ENCODE results near the gene INSYN1. TPM values are rescaled to one million over a fixed set of nuclear protein-coding genes. Genes with fewer than 3 reads are reported as not detected.

Gene INSYN1
- total RNA-seq, 2 donors from 2014 or later, result 1.3 to 3.6 TPM

GRCh38 chr15:73782344-73782959, 29.3 kb upstream of the INSYN1 start:
- H3K27ac ChIP-seq, result no peak overlapping the region
- WGBS, 2 donors, result 87 to 92% methylated on average over 3 of the region's 3 CpGs
- H3K4me3 ChIP-seq, result no peak overlapping the region
- peaks cover 26% of the 10 kb centered on the region for H3K4me1 ChIP-seq
- ATAC-seq (no peak), DNase-seq (no peak)
- intact Hi-C loops (cut with DNase I), result no loop called here
- TF ChIP-seq POLR2A (IDR thresholded peaks at IDR 0.05) (no peak), CTCF (IDR thresholded peaks at IDR 0.05) (no peak)
- no peaks in the 10 kb centered on the region for H3K27me3 ChIP-seq
- H3K36me3 ChIP-seq (replicated peaks in 1 of 2; ENCODE audit: insufficient read depth in 1 of 2, low read depth in 2 of 2), result no peaks in the 10 kb centered on the region
- no peaks in the 10 kb centered on the region for H3K9me3 ChIP-seq

- H3K36me3 ChIP-seq (replicated peaks in 1 of 2; ENCODE audit: insufficient read depth in 1 of 2, low read depth in 2 of 2), result no peaks in the 10 kb centered on the region
- 67 to 71% methylated on average over 5 to 8 of the region's 8 CpGs for WGBS, 2 donors
- H3K4me3 ChIP-seq, result no peak overlapping the region
- H3K27me3 ChIP-seq, result no peaks in the 10 kb centered on the region
- H3K9me3 ChIP-seq, result no peaks in the 10 kb centered on the region
- TF ChIP-seq POLR2A (IDR thresholded peaks at IDR 0.05) (no peak), CTCF (IDR thresholded peaks at IDR 0.05) (peak in 1 of 7 experiments; percentile 14)
- ATAC-seq, result no peak
- DNase-seq, result no peak
- peaks cover 21% of the 10 kb centered on the region for H3K4me1 ChIP-seq
- H3K27ac ChIP-seq, result no peak overlapping the region
- intact Hi-C loops (cut with DNase I), result no loop called here
Measured at GRCh38 chr15:73781038-73781925, 28.1 kb upstream of the INSYN1 start.

- Histone ChIP-seq H3K27ac (no peak overlapping the region), H3K4me3 (no peak overlapping the region), H3K4me1 (peaks cover 8% of the 10 kb centered on the region), H3K9me3 (no peaks in the 10 kb centered on the region), H3K27me3 (no peaks in the 10 kb centered on the region), H3K36me3 (replicated peaks in 1 of 2; ENCODE audit: insufficient read depth in 1 of 2, low read depth in 2 of 2) (no peaks in the 10 kb centered on the region)
- intact Hi-C loops (cut with DNase I), result no loop called here
- DNase-seq (no peak), ATAC-seq (no peak)
- 64 to 72% methylated on average over 3 of the region's 3 CpGs for WGBS, 2 donors
- no peak for TF ChIP-seq CTCF (IDR thresholded peaks at IDR 0.05)
- TF ChIP-seq POLR2A (IDR thresholded peaks at IDR 0.05), result no peak
Measured at GRCh38 chr15:73779974-73780373, 26.8 kb upstream of the INSYN1 start.

GRCh38 chr15:73777741-73778140, 24.6 kb upstream of the INSYN1 start:
- no peak for DNase-seq
- H3K4me1 ChIP-seq, result no peaks in the 10 kb centered on the region
- H3K9me3 ChIP-seq, result no peaks in the 10 kb centered on the region
- no peak overlapping the region for H3K4me3 ChIP-seq
- no peaks in the 10 kb centered on the region for H3K27me3 ChIP-seq
- intact Hi-C loops (cut with DNase I), result no loop called here
- ATAC-seq, result no peak
- H3K27ac ChIP-seq, result no peak overlapping the region
- TF ChIP-seq POLR2A (IDR thresholded peaks at IDR 0.05), result no peak
- no peak for TF ChIP-seq CTCF (IDR thresholded peaks at IDR 0.05)
- no peaks in the 10 kb centered on the region for H3K36me3 ChIP-seq (replicated peaks in 1 of 2; ENCODE audit: insufficient read depth in 1 of 2, low read depth in 2 of 2)
